CD4-positive, alpha-beta memory T cell (primary cell): Measurements from ENCODE around the gene USP6NL. TPM values are rescaled to one million over a fixed set of nuclear protein-coding genes. Genes with fewer than 3 reads are reported as not detected.

Source experiments
- CTCF ChIA-PET: fragments of 350-600 bp; sonication (Branson Sonifier 250); formaldehyde crosslinking; loops from one replicate; lab custom pipeline; 2021; ENCODE audit warnings: inconsistent platforms; ENCODE audit not compliant: partially characterized antibody; lab: Charles Lee
- POLR2A ChIA-PET: fragments of 350-600 bp; sonication (Branson Sonifier 250); formaldehyde crosslinking; loops from one replicate; lab custom pipeline; 2021; ENCODE audit not compliant: partially characterized antibody; lab: Charles Lee
- DNase-seq, 5 donors: peaks; one replicate each; pipeline versions ENCODE4 v3.0.0 to v3.0.0-alpha.2; 2020 to 2022; ENCODE audit warnings: mixed read lengths in 1 of 5
- H3K27ac ChIP-seq: one replicate; pipeline ENCODE4 v1.7.0; 2013; ENCODE audit warnings: low read depth, low read length
- H3K27me3 ChIP-seq: 2 replicates; pipeline ENCODE4 v1.7.0; 2013; ENCODE audit warnings: mild to moderate bottlenecking, low read length, moderate library complexity; ENCODE audit not compliant: insufficient read depth
- H3K36me3 ChIP-seq: 2 replicates; pipeline ENCODE4 v1.7.0; 2013; ENCODE audit warnings: mild to moderate bottlenecking, low read length, moderate library complexity; ENCODE audit not compliant: insufficient read depth
- H3K4me1 ChIP-seq: 2 replicates; pipeline ENCODE4 v1.7.0; 2013; ENCODE audit warnings: mild to moderate bottlenecking, low read length, moderate library complexity; ENCODE audit not compliant: insufficient read depth
- H3K4me3 ChIP-seq, 2 donors: one replicate each; pipeline ENCODE4 v1.7.0; 2013; ENCODE audit warnings: low read length in 2 of 2, mild to moderate bottlenecking in 1 of 2
- H3K9me3 ChIP-seq, 2 donors: one replicate each; pipeline ENCODE4 v1.7.0; 2013; ENCODE audit warnings: low read length in 2 of 2, control low read depth in 1 of 2; ENCODE audit not compliant: control insufficient read depth in 1 of 2
- H3K27ac Mint-ChIP-seq, 7 donors: one replicate each; pipeline ENCODE4 v1.8.0; 2020 to 2021; ENCODE audit warnings: mixed read lengths in 7 of 7, mild to moderate bottlenecking in 6 of 7, inconsistent platforms in 3 of 7, moderate library complexity in 3 of 7
- H3K27me3 Mint-ChIP-seq, 2 donors: one replicate each; pipeline ENCODE4 v1.8.0; 2020 to 2021; ENCODE audit warnings: mixed read lengths in 2 of 2
- H3K36me3 Mint-ChIP-seq, 2 donors: one replicate each; pipeline ENCODE4 v1.8.0; 2020 to 2021; ENCODE audit warnings: mixed read lengths in 2 of 2, inconsistent platforms in 1 of 2, mild to moderate bottlenecking in 1 of 2
- H3K4me1 Mint-ChIP-seq, 4 donors: one replicate each; pipeline ENCODE4 v1.8.0; 2020 to 2021; ENCODE audit warnings: mixed read lengths in 4 of 4, mild to moderate bottlenecking in 1 of 4
- H3K4me3 Mint-ChIP-seq, 8 donors: one replicate each; pipeline ENCODE4 v1.8.0; 2020 to 2021; ENCODE audit warnings: mixed read lengths in 8 of 8, mild to moderate bottlenecking in 7 of 8, moderate library complexity in 6 of 8, inconsistent platforms in 3 of 8
- H3K9me3 Mint-ChIP-seq, 8 donors: one replicate each; pipeline ENCODE4 v1.8.0; 2020 to 2021; ENCODE audit warnings: mixed read lengths in 8 of 8, mild to moderate bottlenecking in 5 of 8, inconsistent platforms in 3 of 8, moderate library complexity in 1 of 8
- intact Hi-C: fragments of 100-400 bp; cut with micrococcal nuclease; formaldehyde crosslinking; loops from one replicate; pipeline ENCODE4 v1.15.1; 2023
- polyA plus RNA-seq, 2 donors: library from polyadenylated mRNA; unstranded; fragments of 300-500 nt; fragmentation: Illumina TruSeq; gene quantifications; one replicate each; pipeline ENCODE4 v1.2.3, GENCODE V29; 2021
- total RNA-seq, 2 experiments: library from RNA; stranded (reverse); gene quantifications; one replicate each; pipeline ENCODE4 v1.2.3, GENCODE V29; 2021

Gene USP6NL
- total and polyA plus RNA-seq, 4 experiments from 2014 or later, result 2.2 to 4.8 (median 3.3) TPM

- intact Hi-C loops, result no loop called here
- H3K4me3 Mint-ChIP-seq, result no peak overlapping the region
- Histone ChIP-seq H3K9me3 (no peaks in the 10 kb centered on the region), H3K27ac (no peak overlapping the region), H3K4me1 (no peaks in the 10 kb centered on the region), H3K36me3 (no peaks in the 10 kb centered on the region), H3K4me3 (no peak overlapping the region), H3K27me3 (no peaks in the 10 kb centered on the region)
- H3K4me1 Mint-ChIP-seq, result peaks cover 0 to 2% (median 0%) of the 10 kb centered on the region in 4 donors
- DNase-seq, result no peak
- ChIA-PET CTCF (no interaction called here), POLR2A (no interaction called here)
- no peak overlapping the region for H3K27ac Mint-ChIP-seq
- H3K36me3 Mint-ChIP-seq, result no peaks in the 10 kb centered on the region
- H3K27me3 Mint-ChIP-seq, result no peaks in the 10 kb centered on the region
- H3K9me3 Mint-ChIP-seq, result peaks cover 0 to 2% (median 0%) of the 10 kb centered on the region in 8 donors
Measured at GRCh38 chr10:11563936-11564335, 47.5 kb downstream of the USP6NL start.

DNA sequence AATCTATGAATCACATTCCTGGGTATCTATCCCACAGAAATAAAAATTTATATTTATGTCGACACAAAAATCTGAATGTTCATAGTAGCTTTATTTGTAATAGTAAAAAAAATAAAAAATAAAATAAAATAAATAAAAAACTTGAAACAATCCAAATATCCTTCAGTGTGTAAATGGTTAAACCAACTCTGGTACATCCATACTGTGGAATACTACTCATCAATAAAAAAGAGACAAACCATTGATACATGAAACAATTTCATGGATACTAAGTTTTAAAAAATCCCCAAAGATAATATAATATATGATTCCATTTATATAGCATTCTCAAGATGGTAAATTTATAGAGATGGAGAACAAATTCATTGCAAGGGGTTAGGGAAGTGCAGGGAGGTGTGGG lies 48.6 kb downstream of the USP6NL start:
- H3K27ac ChIP-seq, result no peak overlapping the region
- Mint-ChIP-seq H3K27ac (no peak overlapping the region), H3K36me3 (no peaks in the 10 kb centered on the region), H3K9me3 (peaks cover 0 to 2% (median 0%) of the 10 kb centered on the region in 8 donors), H3K4me3 (no peak overlapping the region), H3K4me1 (peaks cover 0 to 2% (median 0%) of the 10 kb centered on the region in 4 donors), H3K27me3 (no peaks in the 10 kb centered on the region)
- intact Hi-C loops, result no loop called here
- H3K9me3 ChIP-seq, result no peaks in the 10 kb centered on the region
- no peak overlapping the region for H3K4me3 ChIP-seq
- H3K4me1 ChIP-seq, result no peaks in the 10 kb centered on the region
- ChIA-PET CTCF (no interaction called here), POLR2A (no interaction called here)
- no peaks in the 10 kb centered on the region for H3K36me3 ChIP-seq
- no peaks in the 10 kb centered on the region for H3K27me3 ChIP-seq
- DNase-seq, result no peak

DNA sequence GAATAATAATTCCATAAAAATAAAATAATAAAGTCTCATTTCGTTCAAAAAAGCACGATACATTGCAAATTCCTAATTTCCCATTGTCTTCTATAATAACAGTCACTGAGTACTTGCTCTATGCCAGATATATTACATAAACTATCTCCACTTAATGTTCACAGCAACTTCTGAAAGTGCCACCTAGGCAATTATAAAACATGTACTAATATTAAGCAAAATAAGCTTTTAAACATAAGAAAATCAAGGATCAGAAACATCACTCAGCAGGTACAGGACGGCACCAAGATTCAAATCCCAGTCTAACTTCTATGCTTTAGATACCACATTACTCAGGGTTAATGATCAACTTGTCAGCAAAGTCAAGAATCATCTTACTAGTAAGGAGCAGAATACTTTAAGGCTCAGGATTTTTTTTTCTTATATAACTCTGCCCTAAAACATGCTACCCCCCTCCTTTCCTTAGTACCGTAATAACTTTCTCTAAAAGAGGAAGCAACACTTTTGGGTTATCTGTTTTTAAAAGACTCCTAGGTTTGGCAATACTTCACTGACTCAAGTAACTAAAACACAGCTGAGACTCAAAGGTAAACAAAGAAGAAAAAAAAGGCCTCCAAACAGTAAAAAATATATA lies 51.3 kb downstream of the USP6NL start:
- Histone ChIP-seq H3K27ac (no peak overlapping the region), H3K27me3 (no peaks in the 10 kb centered on the region), H3K36me3 (no peaks in the 10 kb centered on the region), H3K9me3 (no peaks in the 10 kb centered on the region), H3K4me1 (no peaks in the 10 kb centered on the region), H3K4me3 (no peak overlapping the region)
- DNase-seq, result no peak
- no peak overlapping the region for H3K27ac Mint-ChIP-seq
- no peaks in the 10 kb centered on the region for H3K4me1 Mint-ChIP-seq
- H3K9me3 Mint-ChIP-seq, result peaks cover 0 to 4% (median under 1%) of the 10 kb centered on the region in 8 donors
- no peak overlapping the region for H3K4me3 Mint-ChIP-seq
- H3K36me3 Mint-ChIP-seq, result no peaks in the 10 kb centered on the region
- intact Hi-C loops, result no loop called here
- ChIA-PET CTCF (interaction anchor here (1.6 kb wide), 1 partner anchor 33 kb away, joined by 4 read pairs; no protein-coding TSS in a partner anchor), POLR2A (no interaction called here)
- peaks cover 0 to 4% of the 10 kb centered on the region in 2 donors for H3K27me3 Mint-ChIP-seq

- Histone ChIP-seq H3K4me3 (no peak overlapping the region), H3K27me3 (no peaks in the 10 kb centered on the region), H3K36me3 (no peaks in the 10 kb centered on the region), H3K9me3 (no peaks in the 10 kb centered on the region), H3K27ac (no peak overlapping the region), H3K4me1 (no peaks in the 10 kb centered on the region)
- DNase-seq, result no peak
- Mint-ChIP-seq H3K27ac (no peak overlapping the region), H3K27me3 (peaks cover 0 to 7% of the 10 kb centered on the region in 2 donors), H3K4me1 (peaks cover 0 to 9% (median 2%) of the 10 kb centered on the region in 4 donors), H3K4me3 (no peak overlapping the region), H3K36me3 (no peaks in the 10 kb centered on the region), H3K9me3 (peaks cover 0 to 4% (median under 1%) of the 10 kb centered on the region in 8 donors)
- CTCF ChIA-PET, result no interaction called here
- intact Hi-C loops, result no loop called here
- POLR2A ChIA-PET, result no interaction called here
Measured at GRCh38 chr10:11557967-11558366, 53.5 kb downstream of the USP6NL start.

DNA sequence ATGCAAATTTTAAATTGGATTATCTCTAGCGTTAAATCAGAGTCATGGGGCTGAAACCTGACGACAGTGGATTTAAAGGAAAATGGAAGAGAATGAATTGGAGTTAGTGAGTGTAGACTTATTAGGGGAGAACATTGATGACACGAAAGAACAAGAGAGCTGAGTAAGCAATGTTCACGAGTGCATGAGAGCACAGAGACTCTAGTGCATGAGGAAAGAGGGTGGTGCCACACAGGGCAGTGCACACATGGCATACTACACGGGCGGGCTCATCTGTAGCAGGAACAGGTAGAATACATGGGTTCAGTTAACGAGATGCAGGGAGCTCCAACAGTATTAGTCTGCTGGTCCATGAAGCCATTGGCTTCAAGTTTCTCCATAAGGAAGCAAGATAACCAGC lies 53.9 kb downstream of the USP6NL start:
- Mint-ChIP-seq H3K4me3 (no peak overlapping the region), H3K27ac (no peak overlapping the region), H3K36me3 (no peaks in the 10 kb centered on the region), H3K4me1 (peaks cover 0 to 9% (median 2%) of the 10 kb centered on the region in 4 donors), H3K9me3 (peaks cover 0 to 4% (median under 1%) of the 10 kb centered on the region in 8 donors), H3K27me3 (peaks cover 0 to 7% of the 10 kb centered on the region in 2 donors)
- H3K36me3 ChIP-seq, result no peaks in the 10 kb centered on the region
- H3K4me1 ChIP-seq, result no peaks in the 10 kb centered on the region
- DNase-seq, result no peak
- ChIA-PET CTCF (no interaction called here), POLR2A (no interaction called here)
- no peaks in the 10 kb centered on the region for H3K27me3 ChIP-seq
- no peak overlapping the region for H3K27ac ChIP-seq
- H3K9me3 ChIP-seq, result no peaks in the 10 kb centered on the region
- H3K4me3 ChIP-seq, result no peak overlapping the region
- intact Hi-C loops, result no loop called here

DNA sequence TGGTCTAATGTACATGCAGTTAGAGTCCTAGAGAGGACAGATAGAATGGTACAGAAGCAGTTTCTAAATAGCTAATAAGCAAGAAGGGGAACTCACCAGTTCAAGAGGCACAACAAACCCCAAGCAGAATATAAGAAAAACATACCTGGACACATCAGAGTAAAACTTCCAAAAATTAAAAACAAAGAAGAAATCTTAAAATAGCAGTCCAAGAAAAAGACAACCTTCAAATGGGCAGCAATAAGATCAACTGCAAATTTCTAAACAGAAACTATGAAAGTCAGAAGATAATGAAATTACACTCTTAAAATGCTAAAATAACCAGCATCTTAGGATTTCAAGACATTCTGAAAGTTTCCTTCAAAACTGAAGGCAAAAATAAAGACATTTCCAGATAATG lies 55.9 kb downstream of the USP6NL start:
- no peaks in the 10 kb centered on the region for H3K27me3 ChIP-seq
- no peak overlapping the region for H3K27ac ChIP-seq
- H3K9me3 ChIP-seq, result no peaks in the 10 kb centered on the region
- no peak overlapping the region for H3K4me3 Mint-ChIP-seq
- H3K4me1 Mint-ChIP-seq, result peaks cover 0 to 9% (median 3%) of the 10 kb centered on the region in 4 donors
- H3K36me3 ChIP-seq, result no peaks in the 10 kb centered on the region
- no peak overlapping the region for H3K27ac Mint-ChIP-seq
- peaks cover 0 to 4% (median 0%) of the 10 kb centered on the region in 8 donors for H3K9me3 Mint-ChIP-seq
- CTCF ChIA-PET, result interaction anchor here (0.6 kb wide), 1 partner anchor 500 kb away, joined by 3 read pairs; no protein-coding TSS in a partner anchor
- H3K4me1 ChIP-seq, result no peaks in the 10 kb centered on the region
- no peaks in the 10 kb centered on the region for H3K36me3 Mint-ChIP-seq
- intact Hi-C loops, result no loop called here
- H3K4me3 ChIP-seq, result no peak overlapping the region
- no peak for DNase-seq
- H3K27me3 Mint-ChIP-seq, result peaks cover 0 to 7% of the 10 kb centered on the region in 2 donors
- POLR2A ChIA-PET, result no interaction called here

- H3K4me3 Mint-ChIP-seq, result no peak overlapping the region
- Histone ChIP-seq H3K4me3 (no peak overlapping the region), H3K36me3 (no peaks in the 10 kb centered on the region)
Measured at GRCh38 chr10:11553773-11554381, 57.6 kb downstream of the USP6NL start.

More at GRCh38 chr10:11553773-11554381, 57.6 kb downstream of the USP6NL start:
- POLR2A ChIA-PET, result no interaction called here
- H3K27ac Mint-ChIP-seq, result no peak overlapping the region
- Histone ChIP-seq H3K27me3 (no peaks in the 10 kb centered on the region), H3K9me3 (no peaks in the 10 kb centered on the region), H3K27ac (no peak overlapping the region), H3K4me1 (no peaks in the 10 kb centered on the region)
- no peaks in the 10 kb centered on the region for H3K36me3 Mint-ChIP-seq
- intact Hi-C loops, result no loop called here
- DNase-seq, result no peak
- H3K9me3 Mint-ChIP-seq, result peaks cover 0 to 4% (median 0%) of the 10 kb centered on the region in 8 donors
- H3K4me1 Mint-ChIP-seq, result peaks cover 0 to 9% (median 3%) of the 10 kb centered on the region in 4 donors
- CTCF ChIA-PET, result interaction anchor here (1.0 kb wide), 1 partner anchor 14 kb away, joined by 3 read pairs; no protein-coding TSS in a partner anchor
- peaks cover 0 to 7% of the 10 kb centered on the region in 2 donors for H3K27me3 Mint-ChIP-seq
